Adrenal gland (tissue), 5 donors: ENCODE results near the gene PIK3R4.

Source experiments
- CTCF ChIP-seq, 6 experiments: fragments of 450-650 bp in 4 of 6; fragments of 200-600 bp in 2 of 6; sonication (generic) in 1 of 6; IDR thresholded peaks; 1 replicate in 5 of 6; 2 replicates in 1 of 6; pipeline versions ENCODE4 v1.5.1 to v1.8.0; 2016 to 2021; ENCODE audit warnings: antibody characterized with exemption in 6 of 6, mild to moderate bottlenecking in 2 of 6, moderate library complexity in 1 of 6
- POLR2A ChIP-seq, 2 donors: fragments of 450-650 bp; IDR thresholded peaks; one replicate each; pipeline ENCODE4 v1.6.1; 2017; ENCODE audit warnings: antibody characterized with exemption in 2 of 2, mild to moderate bottlenecking in 2 of 2, moderate library complexity in 1 of 2
- donor health status: DM: no; HTN: no; CAD: no.

GRCh38 chr3:130743354-130743753 is 3.3 kb downstream of the PIK3R4 start:
- no peak for TF ChIP-seq CTCF (IDR thresholded peaks at IDR 0.05)
- no peak for TF ChIP-seq POLR2A (IDR thresholded peaks at IDR 0.05)
